ENCODE results near the gene HUS1B. TPM values are rescaled to one million over a fixed set of nuclear protein-coding genes. Genes with fewer than 3 reads are reported as not detected.
"Not testable (repeated sequence)": the region's sequence is repeated elsewhere in the genome, so short reads cannot be mapped to it uniquely, and the experiment has no call there.

The HUS1B gene
- total RNA-seq, 2 experiments from 2014 or later = 0.40 to 1.0 TPM

GRCh38 chr6:701700-702479 lies 45.0 kb upstream of the HUS1B start:
- Mint-ChIP-seq H3K4me1 (ENCODE audit: low read depth) (peaks cover 2% of the 10 kb centered on the region), H3K27ac (no peak overlapping the region), H3K27me3 (peaks cover 13% of the 10 kb centered on the region), H3K36me3 (ENCODE audit: low read depth) (no peaks in the 10 kb centered on the region), H3K4me3 (no peak overlapping the region), H3K9me3 (no peaks in the 10 kb centered on the region)
- POLR2A ChIA-PET = interaction anchor here (1.4 kb wide), 1 partner anchor 8 kb away, joined by 3 read pairs; no protein-coding TSS in a partner anchor
- peak; percentile 15 for DNase-seq
- CTCF ChIA-PET = interaction anchor here (1.0 to 3.1 kb wide), 3 partner anchors 9 to 107 kb away, joined by 3 to 8 read pairs (median 3); partner anchors contain the start of gene EXOC2
- intact Hi-C loops (cut with micrococcal nuclease) = no loop called here
- TF ChIP-seq CTCF (IDR thresholded peaks at IDR 0.05) = no peak
- ATAC-seq = no peak

GRCh38 chr6:701215-701614 lies 44.3 kb upstream of the HUS1B start:
- H3K4me3 Mint-ChIP-seq = no peak overlapping the region
- peaks cover 2% of the 10 kb centered on the region for H3K4me1 Mint-ChIP-seq (ENCODE audit: low read depth)
- CTCF ChIA-PET = interaction anchor here (1.2 to 3.1 kb wide), 2 partner anchors 21 to 108 kb away, joined by 4 to 8 read pairs; no protein-coding TSS in a partner anchor
- peaks cover 10% of the 10 kb centered on the region for H3K27me3 Mint-ChIP-seq
- H3K27ac Mint-ChIP-seq = no peak overlapping the region
- intact Hi-C loops (cut with micrococcal nuclease) = no loop called here
- DNase-seq = no peak
- ATAC-seq = no peak
- no peak for TF ChIP-seq CTCF (IDR thresholded peaks at IDR 0.05)
- POLR2A ChIA-PET = interaction anchor here (1.4 kb wide), 1 partner anchor 9 kb away, joined by 3 read pairs; no protein-coding TSS in a partner anchor
- no peaks in the 10 kb centered on the region for H3K9me3 Mint-ChIP-seq
- no peaks in the 10 kb centered on the region for H3K36me3 Mint-ChIP-seq (ENCODE audit: low read depth)

- CTCF ChIA-PET = interaction anchor here (1.2 to 3.1 kb wide), 2 partner anchors 22 to 107 kb away, joined by 4 to 8 read pairs; no protein-coding TSS in a partner anchor
Observed at GRCh38 chr6:700490-700889, 43.6 kb upstream of the HUS1B start.

GRCh38 chr6:699319-699718 lies 42.4 kb upstream of the HUS1B start:
- no peak for DNase-seq
- Mint-ChIP-seq H3K9me3 (no peaks in the 10 kb centered on the region), H3K4me1 (ENCODE audit: low read depth) (no peaks in the 10 kb centered on the region), H3K27me3 (peaks cover 5% of the 10 kb centered on the region), H3K4me3 (no peak overlapping the region), H3K27ac (no peak overlapping the region), H3K36me3 (ENCODE audit: low read depth) (no peaks in the 10 kb centered on the region)
- CTCF ChIA-PET = interaction anchor here (1.0 kb wide), 1 partner anchor 22 kb away, joined by 3 read pairs; no protein-coding TSS in a partner anchor
- POLR2A ChIA-PET = no interaction called here
- intact Hi-C loops (cut with micrococcal nuclease) = no loop called here
- TF ChIP-seq CTCF (IDR thresholded peaks at IDR 0.05) = no peak
- no peak for ATAC-seq

More at GRCh38 chr6:700490-700889, 43.6 kb upstream of the HUS1B start:
- H3K27me3 Mint-ChIP-seq = peaks cover 8% of the 10 kb centered on the region
- no peak for ATAC-seq
- H3K9me3 Mint-ChIP-seq = no peaks in the 10 kb centered on the region
- TF ChIP-seq CTCF (IDR thresholded peaks at IDR 0.05) = no peak
- intact Hi-C loops (cut with micrococcal nuclease) = no loop called here
- POLR2A ChIA-PET = interaction anchor here (1.4 kb wide), 1 partner anchor 10 kb away, joined by 3 read pairs; no protein-coding TSS in a partner anchor
- no peaks in the 10 kb centered on the region for H3K36me3 Mint-ChIP-seq (ENCODE audit: low read depth)
- DNase-seq = no peak
- no peak overlapping the region for H3K4me3 Mint-ChIP-seq
- peaks cover 2% of the 10 kb centered on the region for H3K4me1 Mint-ChIP-seq (ENCODE audit: low read depth)
- H3K27ac Mint-ChIP-seq = no peak overlapping the region

GRCh38 chr6:694431-695126 lies 37.7 kb upstream of the HUS1B start:
- POLR2A ChIA-PET; H3K27me3 Mint-ChIP-seq; H3K9me3 Mint-ChIP-seq; H3K36me3 Mint-ChIP-seq (ENCODE audit: low read depth); H3K4me3 Mint-ChIP-seq; H3K27ac Mint-ChIP-seq; DNase-seq; ATAC-seq; intact Hi-C loops (cut with micrococcal nuclease): not testable (repeated sequence)
- CTCF ChIA-PET = interaction anchor here (1.2 to 2.7 kb wide), 3 partner anchors 10 to 102 kb away, joined by 4 to 13 read pairs (median 5); no protein-coding TSS in a partner anchor
- peaks cover 25% of the 10 kb centered on the region for H3K4me1 Mint-ChIP-seq (ENCODE audit: low read depth)
